Dedifferentiated amniotic fluid mesenchymal stem cell (primary cell): ENCODE data around the gene SKA2.
"Not testable (repeated sequence)": the region's sequence is repeated elsewhere in the genome, so short reads cannot be mapped to it uniquely, and the experiment has no call there.

Experiments used
- DNase-seq: peaks from one replicate; pipeline ENCODE4 v3.0.0-alpha.2; 2016; ENCODE audit errors: extremely low spot score

Gene SKA2

DNA sequence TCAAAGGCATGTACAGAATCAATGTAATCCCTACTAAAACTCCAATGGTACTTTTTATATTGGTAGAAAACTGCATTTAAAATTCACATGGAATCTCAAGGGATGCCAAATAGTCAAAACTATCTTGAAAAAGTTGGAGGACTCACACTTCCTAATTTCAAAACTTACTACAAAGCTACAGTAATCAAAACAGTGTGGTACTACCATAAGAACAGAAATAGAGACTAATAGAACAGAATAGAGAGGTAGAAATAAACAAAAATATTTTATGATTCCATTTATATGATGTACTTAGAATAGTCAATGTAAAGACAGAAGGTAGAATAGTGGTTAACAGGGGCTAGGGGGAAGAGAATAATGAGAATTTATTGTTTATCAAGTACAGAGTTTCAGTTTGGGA is 57.1 kb downstream of the SKA2 start:
- no peak for DNase-seq

DNA sequence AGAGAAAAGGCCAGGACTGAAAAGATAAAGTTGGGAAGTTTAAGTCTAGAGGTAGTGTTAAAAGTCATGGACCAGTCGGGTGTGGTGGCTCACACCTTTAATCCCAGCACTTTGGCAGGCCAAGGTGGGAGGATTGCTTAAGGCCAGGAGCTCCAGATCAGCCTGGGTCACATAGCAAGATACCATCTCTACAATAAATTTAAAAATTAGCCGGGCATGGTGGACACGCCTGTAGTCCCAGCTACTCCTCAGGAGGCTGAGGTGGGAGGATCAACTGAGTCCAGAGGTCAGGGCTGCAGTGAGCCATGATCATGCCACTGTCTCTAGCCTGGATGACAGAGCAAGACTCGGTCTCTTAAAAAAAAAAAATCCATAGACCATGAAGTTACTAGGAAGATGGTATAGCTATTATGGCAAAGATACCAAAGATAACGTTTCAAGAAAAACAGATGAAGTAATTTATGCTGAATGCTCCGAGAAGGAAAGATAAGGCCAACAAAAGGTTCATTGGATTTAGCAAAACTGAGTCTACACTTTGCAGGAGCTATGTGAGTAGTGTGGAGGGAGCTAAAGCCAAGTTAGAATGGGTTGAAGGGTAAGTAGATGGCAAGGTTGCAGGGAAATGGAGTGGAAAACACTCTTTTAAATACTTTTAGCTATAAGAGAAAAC is 60.0 kb downstream of the SKA2 start:
- no peak for DNase-seq

DNA sequence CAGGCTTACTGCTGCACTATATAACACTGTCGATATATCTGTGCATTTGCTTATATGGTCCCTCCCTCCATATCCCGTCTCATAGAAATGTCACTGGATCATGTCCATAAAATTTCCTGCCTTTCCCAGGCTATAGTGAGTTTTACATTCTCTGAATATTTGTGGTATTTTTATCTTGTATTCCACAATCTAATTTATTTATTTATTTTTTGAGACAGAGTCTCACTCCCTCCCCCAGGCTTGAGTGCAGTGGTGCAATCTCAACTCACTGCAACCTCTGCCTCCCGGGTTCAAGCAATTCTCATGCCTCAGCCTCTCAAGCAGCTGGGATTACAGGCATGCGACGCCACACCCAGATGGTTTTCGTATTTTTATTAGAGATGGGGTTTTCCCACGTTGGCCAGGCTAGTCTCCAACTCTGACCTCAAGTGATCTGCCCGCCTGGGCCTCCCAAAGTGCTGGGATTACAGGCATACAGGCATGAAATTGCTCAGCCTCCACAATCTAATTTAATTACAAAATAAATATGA is 61.2 kb downstream of the SKA2 start:
- peak; percentile 88 for DNase-seq

DNA sequence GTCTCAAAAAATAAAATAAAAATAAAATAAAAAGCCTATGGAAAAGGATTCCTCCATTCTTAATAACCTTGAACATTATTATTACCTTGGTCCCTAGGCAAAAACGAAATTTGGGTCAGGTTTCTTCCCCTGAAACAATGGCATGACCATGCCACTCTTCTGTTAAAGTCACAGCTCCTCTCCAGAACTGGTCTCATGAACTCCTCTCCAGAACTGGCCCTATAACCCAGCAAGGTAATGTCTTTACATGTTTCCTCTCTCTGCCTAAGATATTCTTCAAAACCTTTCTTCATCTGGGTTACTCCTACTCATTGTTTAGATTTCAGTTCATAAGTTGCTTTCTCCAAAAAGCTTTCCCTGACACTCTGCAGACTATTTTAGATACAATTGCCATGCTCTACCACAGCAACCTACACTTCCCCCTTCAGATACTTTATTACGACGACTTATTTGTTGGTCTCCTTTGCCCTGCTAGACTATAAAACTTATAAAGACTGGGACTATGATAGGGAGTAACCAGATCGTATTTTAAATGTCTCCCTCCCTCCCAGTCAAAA is 61.8 kb downstream of the SKA2 start:
- no peak for DNase-seq

DNA sequence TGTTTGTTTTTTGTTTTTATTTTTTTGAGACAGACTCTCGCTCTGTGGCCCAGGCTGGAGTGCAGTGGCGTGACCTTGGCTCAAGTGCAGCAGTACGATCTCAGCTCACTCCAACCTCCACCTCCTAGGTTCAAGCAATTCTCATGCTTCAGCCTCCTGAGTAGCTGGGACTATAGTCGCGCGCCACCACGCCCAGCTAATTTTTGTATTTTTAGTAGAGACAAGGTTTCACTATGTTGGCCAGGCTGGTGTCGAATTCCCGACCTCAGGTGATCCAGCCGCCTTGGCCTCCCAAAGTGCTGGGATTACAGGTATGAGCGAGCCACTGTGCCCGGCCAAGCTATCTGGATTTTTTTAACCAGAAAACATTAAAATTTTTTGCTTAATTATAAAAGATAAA is 64.4 kb downstream of the SKA2 start:
- not testable (repeated sequence) for DNase-seq

DNA sequence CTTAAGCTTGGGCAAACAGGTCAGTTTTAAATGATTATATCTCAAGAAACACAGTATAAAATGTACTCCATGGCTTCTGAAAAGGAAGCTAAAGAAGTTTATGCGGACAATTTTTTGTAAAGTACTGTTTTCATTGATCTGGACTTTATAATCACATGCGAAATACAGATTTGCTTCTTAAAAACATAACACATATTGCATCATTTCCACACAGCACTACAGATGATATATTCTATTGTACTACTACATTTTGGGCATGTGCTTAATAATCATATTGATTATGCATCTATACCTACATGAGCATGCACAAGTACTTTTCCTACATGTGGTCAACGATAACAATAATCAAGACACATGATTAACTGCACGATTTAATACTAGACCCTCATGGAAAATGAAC is 70.8 kb downstream of the SKA2 start:
- no peak for DNase-seq

DNA sequence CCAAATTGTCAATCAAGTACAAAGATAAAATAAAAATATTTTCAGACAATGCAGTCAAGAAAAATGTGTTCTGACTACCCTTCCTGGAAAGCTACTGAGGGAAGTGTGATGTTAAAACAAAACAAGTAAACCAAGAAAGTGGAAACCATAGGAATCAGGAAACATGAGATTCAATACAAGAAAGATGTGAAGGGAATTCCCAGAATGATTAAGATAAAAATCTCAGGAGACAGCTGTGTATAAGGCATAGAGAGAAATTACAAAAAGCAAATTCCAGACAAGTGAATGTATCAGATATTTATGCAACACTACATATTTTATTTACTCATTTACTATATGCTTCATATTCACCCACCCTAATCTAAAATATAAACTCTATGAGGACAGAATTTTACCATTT is 80.5 kb downstream of the SKA2 start:
- DNase-seq: peak; percentile 64

DNA sequence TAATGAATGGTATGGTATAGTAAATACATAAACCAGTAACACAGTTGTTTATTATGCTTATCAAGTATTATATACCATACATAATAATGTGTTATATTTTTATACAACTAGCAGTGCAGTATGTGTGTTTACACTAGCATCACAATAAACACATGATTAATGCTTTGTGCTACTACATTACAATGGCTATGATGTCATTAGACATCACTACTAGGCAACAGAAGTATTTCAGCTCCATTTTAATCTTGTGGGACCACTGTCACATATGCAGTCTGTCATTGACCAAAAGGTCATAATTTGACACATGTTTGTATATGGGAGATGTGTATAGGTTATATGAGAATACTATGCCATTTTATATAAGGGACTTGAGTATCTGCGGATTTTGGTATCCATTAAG is 81.0 kb downstream of the SKA2 start:
- no peak for DNase-seq

DNA sequence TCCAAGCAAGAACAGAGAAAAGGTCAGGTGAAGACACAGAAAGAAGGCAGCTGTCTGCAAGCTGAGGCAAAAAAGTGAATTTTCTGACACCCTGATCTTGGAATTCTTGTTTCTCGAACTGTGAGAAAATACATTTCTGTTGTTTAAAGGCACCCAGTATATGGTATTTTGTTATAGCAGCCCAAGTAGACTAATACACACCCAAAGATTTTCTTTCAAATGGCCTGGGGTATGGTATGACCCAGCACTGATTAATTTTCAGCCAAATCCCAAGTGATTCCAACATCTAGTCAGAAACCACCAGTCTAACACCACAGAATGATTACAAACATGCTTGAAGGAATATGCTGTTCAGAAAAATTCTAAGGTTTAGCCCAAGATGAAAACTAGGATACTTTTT is 85.1 kb downstream of the SKA2 start:
- no peak for DNase-seq

DNA sequence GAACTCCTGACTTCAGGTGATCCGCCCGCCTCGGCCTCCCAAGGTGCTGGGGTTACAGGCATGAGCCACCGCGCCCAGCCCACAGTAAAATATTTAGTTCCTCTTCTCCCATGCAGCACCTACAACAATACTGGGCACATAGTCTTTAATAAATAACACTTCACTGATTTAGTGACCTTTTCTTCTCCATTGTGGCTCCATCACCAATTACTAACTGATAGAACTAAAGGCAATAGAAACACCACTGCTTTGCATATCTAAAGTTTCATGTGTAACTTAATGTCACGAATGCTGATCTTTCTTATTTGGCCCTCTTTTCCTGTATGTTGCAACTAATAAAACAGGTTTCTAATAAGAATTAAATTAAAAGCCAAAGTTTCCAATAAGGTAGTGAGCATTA is 87.2 kb downstream of the SKA2 start:
- no peak for DNase-seq

DNA sequence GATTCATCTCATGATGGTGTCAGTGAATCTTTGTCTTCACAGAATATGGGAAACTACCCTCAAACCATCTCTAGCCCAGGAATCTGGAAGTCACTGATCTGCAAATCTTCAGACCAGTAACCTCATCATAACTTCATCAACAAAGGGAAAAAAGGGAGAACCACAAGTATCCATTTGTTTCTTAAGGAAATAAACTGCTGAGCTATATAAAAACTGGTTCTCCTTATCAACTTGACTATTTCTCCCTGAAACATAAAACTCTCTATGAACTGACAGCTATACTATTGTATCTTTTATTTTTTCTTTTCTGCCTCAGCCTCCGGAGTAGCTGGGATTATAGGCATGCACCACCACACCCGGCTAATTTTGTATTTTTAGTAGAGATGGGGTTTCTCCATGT is 87.6 kb downstream of the SKA2 start:
- DNase-seq: no peak

DNA sequence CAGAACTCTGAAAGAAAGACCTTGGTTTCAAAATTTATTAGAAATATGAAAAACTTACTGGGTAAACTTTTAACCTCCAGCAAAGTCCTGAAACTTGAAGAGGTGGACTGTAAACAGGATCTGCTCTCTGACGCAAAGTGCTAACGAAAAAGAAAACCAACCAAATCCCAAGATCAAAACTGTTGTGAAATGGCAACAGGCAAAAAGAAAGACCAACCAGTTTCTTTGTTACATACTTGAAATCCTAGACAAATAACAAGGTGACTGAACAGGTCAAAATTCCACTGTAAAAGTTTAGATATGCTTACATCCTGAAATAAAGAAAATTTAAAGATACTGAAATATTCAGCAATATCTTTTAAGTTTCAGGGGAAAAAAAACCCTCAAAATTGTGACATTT is 92.5 kb downstream of the SKA2 start:
- DNase-seq: no peak
